Immature natural killer cell (primary cell): Measurements from ENCODE around the gene ERC1. TPM values are rescaled to one million over a fixed set of nuclear protein-coding genes. Genes with fewer than 3 reads are reported as not detected.

Experiments
- DNase-seq, 3 donors: peaks; one replicate each; pipeline ENCODE4 v3.0.0; 2022; ENCODE audit warnings: mixed read lengths in 1 of 3
- H3K27ac Mint-ChIP-seq, 6 donors: one replicate each; pipeline ENCODE4 v1.8.0; 2020; ENCODE audit warnings: mixed read lengths in 6 of 6, mild to moderate bottlenecking in 5 of 6, inconsistent platforms in 4 of 6, moderate library complexity in 3 of 6
- H3K27me3 Mint-ChIP-seq, 3 donors: one replicate each; pipeline ENCODE4 v1.8.0; 2020 to 2021; ENCODE audit warnings: low read depth in 3 of 3, mild to moderate bottlenecking in 3 of 3, mixed read lengths in 3 of 3, moderate library complexity in 3 of 3, inconsistent platforms in 1 of 3
- H3K36me3 Mint-ChIP-seq, 3 donors: one replicate each; pipeline ENCODE4 v1.8.0; 2020; ENCODE audit warnings: mixed read lengths in 3 of 3, inconsistent platforms in 2 of 3, mild to moderate bottlenecking in 2 of 3
- H3K4me1 Mint-ChIP-seq, 2 donors: one replicate each; pipeline ENCODE4 v1.8.0; 2020; ENCODE audit warnings: inconsistent platforms in 2 of 2, mild to moderate bottlenecking in 2 of 2, mixed read lengths in 2 of 2, moderate library complexity in 1 of 2
- H3K4me3 Mint-ChIP-seq, 5 donors: one replicate each; pipeline ENCODE4 v1.8.0; 2020; ENCODE audit warnings: mild to moderate bottlenecking in 5 of 5, mixed read lengths in 5 of 5, inconsistent platforms in 3 of 5, moderate library complexity in 3 of 5
- H3K9me3 Mint-ChIP-seq, 6 donors: one replicate each; pipeline ENCODE4 v1.8.0; 2020; ENCODE audit warnings: mild to moderate bottlenecking in 6 of 6, mixed read lengths in 6 of 6, inconsistent platforms in 4 of 6, moderate library complexity in 3 of 6
- polyA plus RNA-seq, 3 donors: library from polyadenylated mRNA; unstranded; fragments of 300-500 nt; fragmentation: Illumina TruSeq; gene quantifications; one replicate each; pipeline ENCODE4 v1.2.3, GENCODE V29; 2021

The ERC1 gene
- 10 to 100 TPM in 1 of 3 donors, 1 to 10 TPM in 2; 1.7 to 14.0 (median 5.4) TPM for polyA plus RNA-seq

- DNase-seq: peak; percentile 84 to 88 (median 87)
- peak within 1 kb of the TSS; percentile 82 to 97 (median 94) for H3K27ac Mint-ChIP-seq
- no peaks in the 10 kb centered on the region for H3K9me3 Mint-ChIP-seq
- H3K36me3 Mint-ChIP-seq: no peaks in the 10 kb centered on the region
- H3K4me3 Mint-ChIP-seq: peak within 1 kb of the TSS; percentile 89 to 98 (median 93)
- peaks cover 14 to 25% (median 20%) of the 10 kb centered on the region in 3 donors for H3K27me3 Mint-ChIP-seq
- peaks cover 27 to 37% of the 10 kb centered on the region in 2 donors for H3K4me1 Mint-ChIP-seq
Measured at GRCh38 chr12:990661-991349, at the start of gene ERC1. Gene ERC1, plus strand, starts transcription at chr12:991223. Its CDS starts 36,681 bp downstream, at chr12:1027904.

GRCh38 chr12:943051-943450, 48.0 kb upstream of the ERC1 start:
- Mint-ChIP-seq H3K4me1 (peaks cover 23 to 25% of the 10 kb centered on the region in 2 donors), H3K27me3 (peaks cover 0 to 3% (median 0%) of the 10 kb centered on the region in 3 donors), H3K27ac (peak overlapping the region in 1 of 6 donors; percentile 48), H3K9me3 (no peaks in the 10 kb centered on the region), H3K36me3 (peaks cover 9 to 21% (median 19%) of the 10 kb centered on the region in 3 donors), H3K4me3 (no peak overlapping the region)
- DNase-seq: no peak

GRCh38 chr12:944211-944610, 46.8 kb upstream of the ERC1 start:
- H3K36me3 Mint-ChIP-seq: peaks cover 5 to 15% (median 15%) of the 10 kb centered on the region in 3 donors
- H3K4me3 Mint-ChIP-seq: no peak overlapping the region
- H3K9me3 Mint-ChIP-seq: no peaks in the 10 kb centered on the region
- H3K4me1 Mint-ChIP-seq: peaks cover 29 to 35% of the 10 kb centered on the region in 2 donors
- no peak for DNase-seq
- H3K27me3 Mint-ChIP-seq: peaks cover 5 to 6% (median 6%) of the 10 kb centered on the region in 3 donors
- H3K27ac Mint-ChIP-seq: peak overlapping the region in 4 of 6 donors; percentile 37 to 55 (median 50)

- no peaks in the 10 kb centered on the region for H3K9me3 Mint-ChIP-seq
- H3K36me3 Mint-ChIP-seq: peaks cover 0 to 9% (median 6%) of the 10 kb centered on the region in 3 donors
Measured at GRCh38 chr12:946212-946611, 44.8 kb upstream of the ERC1 start.

GRCh38 chr12:946631-947030, 44.4 kb upstream of the ERC1 start:
- Mint-ChIP-seq H3K4me1 (peaks cover 32 to 41% of the 10 kb centered on the region in 2 donors), H3K27ac (peak overlapping the region in 5 of 6 donors; percentile 28 to 71 (median 59)), H3K27me3 (peaks cover 15 to 24% (median 24%) of the 10 kb centered on the region in 3 donors), H3K9me3 (no peaks in the 10 kb centered on the region), H3K4me3 (peak overlapping the region in 3 of 5 donors; percentile 3 to 18 (median 12)), H3K36me3 (peaks cover 0 to 9% (median 6%) of the 10 kb centered on the region in 3 donors)
- DNase-seq: no peak

More at GRCh38 chr12:946212-946611, 44.8 kb upstream of the ERC1 start:
- peaks cover 15 to 22% (median 22%) of the 10 kb centered on the region in 3 donors for H3K27me3 Mint-ChIP-seq
- DNase-seq: no peak
- peak overlapping the region in 2 of 5 donors; percentile 3 to 18 for H3K4me3 Mint-ChIP-seq
- H3K27ac Mint-ChIP-seq: peak overlapping the region; percentile 1 to 71 (median 61)
- peaks cover 32 to 41% of the 10 kb centered on the region in 2 donors for H3K4me1 Mint-ChIP-seq

GRCh38 chr12:948238-948637, 42.8 kb upstream of the ERC1 start:
- peak overlapping the region; percentile 11 to 80 (median 70) for H3K27ac Mint-ChIP-seq
- H3K4me1 Mint-ChIP-seq: peaks cover 32 to 41% of the 10 kb centered on the region in 2 donors
- H3K27me3 Mint-ChIP-seq: peaks cover 15 to 24% (median 24%) of the 10 kb centered on the region in 3 donors
- no peaks in the 10 kb centered on the region for H3K9me3 Mint-ChIP-seq
- H3K4me3 Mint-ChIP-seq: peak overlapping the region; percentile 66 to 98 (median 97)
- peaks cover 0 to 6% (median 4%) of the 10 kb centered on the region in 3 donors for H3K36me3 Mint-ChIP-seq
- DNase-seq: no peak

- Mint-ChIP-seq H3K27me3 (peaks cover 15 to 24% (median 24%) of the 10 kb centered on the region in 3 donors), H3K36me3 (peaks cover 0 to 3% (median under 1%) of the 10 kb centered on the region in 3 donors), H3K9me3 (no peaks in the 10 kb centered on the region), H3K4me1 (peaks cover 27 to 35% of the 10 kb centered on the region in 2 donors), H3K27ac (peak within 1 kb of the TSS; percentile 92 to 97 (median 94)), H3K4me3 (peak within 1 kb of the TSS; percentile 95 to 99 (median 98))
- DNase-seq: peak; percentile 94 to 96 (median 95)
Measured at GRCh38 chr12:949453-950191, 41.4 kb upstream of the ERC1 start, which contains the start of gene RAD52. Gene RAD52, minus strand, starts transcription at chr12:949694. Its CDS starts 16,636 bp downstream, at chr12:933058.

GRCh38 chr12:951176-951575, 39.8 kb upstream of the ERC1 start:
- no peak for DNase-seq
- no peaks in the 10 kb centered on the region for H3K9me3 Mint-ChIP-seq
- peak overlapping the region; percentile 3 to 93 (median 29) for H3K27ac Mint-ChIP-seq
- H3K36me3 Mint-ChIP-seq: no peaks in the 10 kb centered on the region
- H3K4me1 Mint-ChIP-seq: peaks cover 23 to 27% of the 10 kb centered on the region in 2 donors
- H3K4me3 Mint-ChIP-seq: peak overlapping the region in 4 of 5 donors; percentile 5 to 57 (median 14)
- peaks cover 15 to 24% (median 24%) of the 10 kb centered on the region in 3 donors for H3K27me3 Mint-ChIP-seq

GRCh38 chr12:953776-954175, 37.2 kb upstream of the ERC1 start:
- Mint-ChIP-seq H3K27me3 (peaks cover 12 to 23% (median 21%) of the 10 kb centered on the region in 3 donors), H3K36me3 (no peaks in the 10 kb centered on the region), H3K27ac (peak overlapping the region in 2 of 6 donors; percentile 13 to 43), H3K4me1 (peaks cover 9 to 10% of the 10 kb centered on the region in 2 donors), H3K4me3 (no peak overlapping the region), H3K9me3 (no peaks in the 10 kb centered on the region)
- DNase-seq: no peak

GRCh38 chr12:954741-955140, 36.3 kb upstream of the ERC1 start:
- Mint-ChIP-seq H3K4me1 (peaks cover 0 to under 1% of the 10 kb centered on the region in 2 donors), H3K4me3 (no peak overlapping the region), H3K27me3 (peaks cover 5 to 13% (median 13%) of the 10 kb centered on the region in 3 donors), H3K36me3 (no peaks in the 10 kb centered on the region), H3K9me3 (no peaks in the 10 kb centered on the region), H3K27ac (no peak overlapping the region)
- no peak for DNase-seq

GRCh38 chr12:955939-956338, 35.1 kb upstream of the ERC1 start:
- Mint-ChIP-seq H3K27me3 (peaks cover 0 to 4% (median 2%) of the 10 kb centered on the region in 3 donors), H3K4me1 (peaks cover 0 to 2% of the 10 kb centered on the region in 2 donors), H3K4me3 (no peak overlapping the region), H3K9me3 (no peaks in the 10 kb centered on the region), H3K27ac (no peak overlapping the region), H3K36me3 (peaks cover 0 to 3% (median 0%) of the 10 kb centered on the region in 3 donors)
- no peak for DNase-seq

- H3K36me3 Mint-ChIP-seq: peaks cover 0 to 4% (median 0%) of the 10 kb centered on the region in 3 donors
- H3K9me3 Mint-ChIP-seq: no peaks in the 10 kb centered on the region
- H3K4me3 Mint-ChIP-seq: no peak overlapping the region
- DNase-seq: no peak
- H3K27ac Mint-ChIP-seq: no peak overlapping the region
- H3K4me1 Mint-ChIP-seq: peaks cover 10 to 11% of the 10 kb centered on the region in 2 donors
- H3K27me3 Mint-ChIP-seq: peaks cover 0 to 1% (median 0%) of the 10 kb centered on the region in 3 donors
Measured at GRCh38 chr12:958588-959123, 32.4 kb upstream of the ERC1 start.

GRCh38 chr12:966724-967123, 24.3 kb upstream of the ERC1 start:
- Mint-ChIP-seq H3K4me1 (peaks cover 4 to 6% of the 10 kb centered on the region in 2 donors), H3K27ac (no peak overlapping the region), H3K4me3 (no peak overlapping the region), H3K27me3 (peaks cover 0 to 4% (median 3%) of the 10 kb centered on the region in 3 donors), H3K36me3 (peaks cover 0 to 4% (median 0%) of the 10 kb centered on the region in 3 donors), H3K9me3 (no peaks in the 10 kb centered on the region)
- no peak for DNase-seq
